ENCODE results near the gene PEX3. TPM values are rescaled to one million over a fixed set of nuclear protein-coding genes. Genes with fewer than 3 reads are reported as not detected.

The PEX3 gene
- total and polyA plus RNA-seq, 12 donors: 5.0 to 26.8 (median 22.0) TPM

DNA sequence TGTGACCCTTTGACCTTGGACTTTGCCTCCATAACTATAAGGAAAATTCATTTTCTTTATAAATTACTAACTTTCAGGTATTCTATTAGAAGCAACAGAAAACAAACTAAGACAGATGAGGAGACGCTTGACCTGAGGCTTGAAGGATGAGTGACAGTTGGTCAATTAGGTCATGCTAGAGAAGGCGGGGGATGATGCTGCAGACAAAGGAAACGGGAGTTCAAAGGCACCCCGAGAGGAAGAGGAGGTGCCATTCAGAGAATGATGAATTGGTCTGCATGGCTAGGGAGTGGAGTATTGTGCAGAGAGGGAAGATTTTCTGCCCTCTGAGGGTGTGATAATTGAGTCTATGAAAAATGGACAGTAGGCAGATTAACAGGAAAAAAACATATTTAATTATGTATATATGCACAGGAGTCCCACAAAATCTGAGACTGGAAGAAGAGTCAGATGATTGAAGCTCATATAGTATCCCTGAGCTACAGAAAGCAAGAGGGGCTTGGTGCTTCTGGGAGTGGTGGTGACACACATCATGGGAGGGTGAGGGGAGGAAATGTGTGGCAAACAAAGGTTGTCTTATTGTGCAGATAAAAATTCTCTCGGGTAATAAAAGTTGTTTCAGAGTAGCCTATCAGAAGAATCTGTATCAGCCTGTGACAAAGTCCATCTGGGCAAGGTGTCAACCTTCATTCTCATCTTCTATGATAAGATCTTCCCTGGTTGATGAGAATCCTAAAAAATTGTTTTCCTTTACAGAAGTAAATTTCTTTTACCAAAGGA, 81.3 kb downstream of the PEX3 start:
- no peaks in the 10 kb centered on the region for H3K9me3 ChIP-seq
- TF ChIP-seq, protein P1, sequence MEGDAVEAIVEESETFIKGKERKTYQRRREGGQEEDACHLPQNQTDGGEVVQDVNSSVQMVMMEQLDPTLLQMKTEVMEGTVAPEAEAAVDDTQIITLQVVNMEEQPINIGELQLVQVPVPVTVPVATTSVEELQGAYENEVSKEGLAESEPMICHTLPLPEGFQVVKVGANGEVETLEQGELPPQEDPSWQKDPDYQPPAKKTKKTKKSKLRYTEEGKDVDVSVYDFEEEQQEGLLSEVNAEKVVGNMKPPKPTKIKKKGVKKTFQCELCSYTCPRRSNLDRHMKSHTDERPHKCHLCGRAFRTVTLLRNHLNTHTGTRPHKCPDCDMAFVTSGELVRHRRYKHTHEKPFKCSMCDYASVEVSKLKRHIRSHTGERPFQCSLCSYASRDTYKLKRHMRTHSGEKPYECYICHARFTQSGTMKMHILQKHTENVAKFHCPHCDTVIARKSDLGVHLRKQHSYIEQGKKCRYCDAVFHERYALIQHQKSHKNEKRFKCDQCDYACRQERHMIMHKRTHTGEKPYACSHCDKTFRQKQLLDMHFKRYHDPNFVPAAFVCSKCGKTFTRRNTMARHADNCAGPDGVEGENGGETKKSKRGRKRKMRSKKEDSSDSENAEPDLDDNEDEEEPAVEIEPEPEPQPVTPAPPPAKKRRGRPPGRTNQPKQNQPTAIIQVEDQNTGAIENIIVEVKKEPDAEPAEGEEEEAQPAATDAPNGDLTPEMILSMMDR (IDR thresholded peaks at IDR 0.05): no peak
- WGBS, 2 donors: 54 to 61% methylated on average over 5 of the region's 5 CpGs
- peaks cover 0 to 16% (median 3%) of the 10 kb centered on the region in 9 donors for H3K4me1 ChIP-seq
- intact Hi-C loops (cut with DNase I): no loop called here
- DNase-seq: no peak
- H3K4me3 ChIP-seq: no peak overlapping the region
- H3K27ac ChIP-seq: no peak overlapping the region
- no peak for ATAC-seq
- no peaks in the 10 kb centered on the region for H3K36me3 ChIP-seq
- no peaks in the 10 kb centered on the region for H3K27me3 ChIP-seq

DNA sequence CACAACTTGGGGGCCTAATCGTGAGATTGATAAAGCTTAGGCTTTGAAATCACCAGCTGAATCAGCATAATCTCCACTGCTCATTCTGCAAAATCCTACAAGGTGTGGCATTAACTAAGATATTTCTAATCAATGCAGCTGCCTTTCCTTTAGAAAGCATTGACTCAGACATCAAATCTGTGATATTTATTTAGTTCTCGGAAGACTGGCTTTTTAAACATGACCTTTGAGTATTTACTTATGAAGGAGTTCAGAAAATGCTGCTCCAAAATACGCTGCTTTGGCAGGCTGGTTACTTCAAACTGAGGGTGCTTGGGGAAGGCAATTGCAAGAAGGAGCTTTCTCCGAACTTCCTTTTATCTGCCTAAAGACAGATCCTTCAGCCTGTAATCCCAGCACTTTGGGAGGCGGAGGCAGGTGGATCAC, 84.6 kb downstream of the PEX3 start:
- intact Hi-C loops (cut with DNase I): no loop called here
- Histone ChIP-seq H3K9me3 (no peaks in the 10 kb centered on the region), H3K4me1 (peaks cover 0 to 16% (median 10%) of the 10 kb centered on the region in 9 donors), H3K27ac (no peak overlapping the region), H3K4me3 (no peak overlapping the region), H3K27me3 (no peaks in the 10 kb centered on the region), H3K36me3 (no peaks in the 10 kb centered on the region)
- DNase-seq (no peak), ATAC-seq (no peak)
- TF ChIP-seq, protein P1 (IDR thresholded peaks at IDR 0.05): no peak
- 89 to 94% methylated on average over 5 of the region's 5 CpGs for WGBS, 2 donors

DNA sequence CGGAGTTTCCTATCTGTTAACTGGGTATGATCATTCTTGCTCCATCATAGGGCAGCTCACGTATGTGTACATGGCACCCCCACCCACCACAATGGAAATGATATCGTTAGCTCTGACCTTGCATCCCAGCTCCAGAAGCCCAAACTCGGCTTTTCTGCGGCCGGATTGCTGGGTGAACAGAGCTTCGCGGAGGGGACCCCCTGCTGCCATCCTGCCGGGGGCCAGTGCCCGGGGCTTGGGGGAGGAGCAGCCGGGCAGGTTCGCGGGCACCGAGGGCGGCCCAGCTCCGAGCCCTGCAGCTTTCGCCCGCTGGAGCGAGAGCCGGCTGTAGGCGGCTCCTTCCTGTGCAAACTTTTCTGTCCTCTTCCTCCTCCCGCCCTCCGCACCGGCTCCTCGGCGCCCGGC, 85.9 kb downstream of the PEX3 start:
- DNase-seq (peak in 1 of 2 donors; percentile 65), ATAC-seq (peak; percentile 47 to 78 (median 70))
- TF ChIP-seq, protein P1 (IDR thresholded peaks at IDR 0.05): no peak
- Histone ChIP-seq H3K27me3 (no peaks in the 10 kb centered on the region), H3K4me3 (peak overlapping the region in 9 of 10 donors; percentile 44 to 71 (median 63)), H3K4me1 (peaks cover 0 to 16% (median 10%) of the 10 kb centered on the region in 9 donors), H3K36me3 (no peaks in the 10 kb centered on the region), H3K27ac (peak overlapping the region in 9 of 10 donors; percentile 51 to 76 (median 59)), H3K9me3 (no peaks in the 10 kb centered on the region)
- intact Hi-C loops (cut with DNase I): no loop called here
- 2 to 4% methylated on average over 21 to 27 of the region's 27 CpGs for WGBS, 2 donors

DNA sequence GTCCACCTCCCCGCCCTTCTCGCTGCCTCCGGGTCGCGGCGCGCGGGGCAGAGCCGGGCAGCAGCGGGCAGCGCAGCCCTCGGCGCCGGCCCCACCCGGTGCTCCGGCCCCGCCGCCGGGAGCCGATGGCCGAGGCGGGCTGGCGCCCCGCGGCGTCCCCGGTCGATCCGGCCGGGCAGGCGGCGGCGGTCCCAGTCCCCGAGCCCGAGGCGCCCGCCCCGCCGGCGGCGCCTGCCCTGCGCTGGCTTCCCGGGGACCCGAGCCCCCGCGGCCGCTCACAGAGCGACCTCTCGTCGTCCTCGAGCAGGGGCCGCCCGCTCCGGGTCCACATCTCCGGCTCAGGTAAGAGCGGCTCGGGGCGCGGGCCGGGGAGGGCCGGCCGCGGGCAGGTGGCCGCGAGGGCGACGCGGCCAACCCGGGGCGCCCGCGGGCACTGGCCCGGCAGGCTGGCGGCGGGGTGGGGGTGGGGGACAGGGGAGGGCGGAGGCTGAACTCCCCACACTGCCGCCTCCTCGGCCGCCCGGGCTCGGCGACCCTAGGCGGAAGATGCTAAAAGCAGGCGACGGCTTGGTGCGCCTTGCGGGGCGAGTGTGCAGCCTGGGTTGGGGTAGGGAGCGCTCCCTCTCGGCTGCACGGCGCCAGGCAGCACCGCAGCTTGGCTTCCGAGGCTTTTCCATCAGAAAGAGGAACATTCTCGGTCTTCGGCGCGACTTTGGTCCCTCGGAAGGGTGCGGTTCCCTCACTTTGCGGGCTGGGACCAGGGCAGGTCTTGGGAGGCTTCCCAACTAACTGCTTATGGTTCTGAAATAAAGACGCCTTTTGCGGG, 86.5 kb downstream of the PEX3 start:
- Histone ChIP-seq H3K4me1 (peaks cover 0 to 16% (median 10%) of the 10 kb centered on the region in 9 donors), H3K27me3 (no peaks in the 10 kb centered on the region), H3K27ac (peak overlapping the region in 9 of 10 donors; percentile 55 to 76 (median 61)), H3K9me3 (no peaks in the 10 kb centered on the region), H3K4me3 (peak overlapping the region; percentile 37 to 71 (median 62)), H3K36me3 (no peaks in the 10 kb centered on the region)
- 0 to 1% methylated on average over 35 to 103 of the region's 103 CpGs for WGBS, 2 donors
- intact Hi-C loops (cut with DNase I): no loop called here
- DNase-seq (peak; percentile 47 to 75), ATAC-seq (peak; percentile 64 to 82 (median 78))
- TF ChIP-seq, protein P1 (IDR thresholded peaks at IDR 0.05): peak in 8 of 9 donors; percentile 30 to 58 (median 46)
